HG03378 (cell line): ENCODE results near the gene LILRA6.
"Not testable (repeated sequence)": the region's sequence is repeated elsewhere in the genome, so short reads cannot be mapped to it uniquely, and the experiment has no call there.

Experiments used
- ATAC-seq: cut with Tn5 transposase; IDR thresholded peaks from one replicate; pipeline ENCODE4 v1.9.1; 2021; ENCODE audit warnings: mild to moderate bottlenecking, moderate library complexity; ENCODE audit not compliant: unreplicated experiment

Gene LILRA6

GRCh38 chr19:54242646-54243045, at the start of gene LILRA6:
Gene LILRA6 (minus strand): TSS chr19:54242790.
- not testable (repeated sequence) for ATAC-seq

GRCh38 chr19:54289160-54289559, 46.6 kb upstream of the LILRA6 start:
- ATAC-seq = not testable (repeated sequence)

GRCh38 chr19:54287456-54287855, 44.9 kb upstream of the LILRA6 start:
- ATAC-seq = no peak

- not testable (repeated sequence) for ATAC-seq
Measured at GRCh38 chr19:54286283-54286682, 43.7 kb upstream of the LILRA6 start.

GRCh38 chr19:54285427-54286056, 43.0 kb upstream of the LILRA6 start:
- ATAC-seq = not testable (repeated sequence)

GRCh38 chr19:54282686-54283470, 40.3 kb upstream of the LILRA6 start:
- ATAC-seq = no peak

GRCh38 chr19:54281729-54282075, 39.1 kb upstream of the LILRA6 start:
- ATAC-seq = not testable (repeated sequence)

GRCh38 chr19:54281007-54281728, 38.6 kb upstream of the LILRA6 start, which contains the start of gene LILRB2:
Gene LILRB2 (minus strand): TSS chr19:54281110. CDS start chr19:54280496, 614 bp downstream.
- ATAC-seq = no peak

GRCh38 chr19:54280441-54280840, 37.9 kb upstream of the LILRA6 start:
- not testable (repeated sequence) for ATAC-seq

- ATAC-seq = not testable (repeated sequence)
Measured at GRCh38 chr19:54280025-54280424, 37.4 kb upstream of the LILRA6 start.

GRCh38 chr19:54279406-54279962, 36.9 kb upstream of the LILRA6 start:
- ATAC-seq = no peak

- ATAC-seq = not testable (repeated sequence)
Measured at GRCh38 chr19:54278571-54279195, 36.1 kb upstream of the LILRA6 start.

- not testable (repeated sequence) for ATAC-seq
Measured at GRCh38 chr19:54278056-54278455, 35.5 kb upstream of the LILRA6 start.

- ATAC-seq = not testable (repeated sequence)
Measured at GRCh38 chr19:54277111-54277615, 34.6 kb upstream of the LILRA6 start.

- ATAC-seq = no peak
Measured at GRCh38 chr19:54275951-54276350, 33.4 kb upstream of the LILRA6 start.

- not testable (repeated sequence) for ATAC-seq
Measured at GRCh38 chr19:54274516-54274915, 31.9 kb upstream of the LILRA6 start.

GRCh38 chr19:54273821-54274220, 31.2 kb upstream of the LILRA6 start:
- no peak for ATAC-seq

- ATAC-seq = not testable (repeated sequence)
Measured at GRCh38 chr19:54272181-54272580, 29.6 kb upstream of the LILRA6 start.

GRCh38 chr19:54271587-54271986, 29.0 kb upstream of the LILRA6 start:
- not testable (repeated sequence) for ATAC-seq

GRCh38 chr19:54271106-54271505, 28.5 kb upstream of the LILRA6 start:
- ATAC-seq = no peak
